Panc1 (cell line): ENCODE measurements around the gene NAB2. TPM values are rescaled to one million over a fixed set of nuclear protein-coding genes. Genes with fewer than 3 reads are reported as not detected.

Experiments used
- ATAC-seq: fragments of 200-7000 bp; cut with Tn5 transposase; 2 replicates; pipeline ENCODE4 v1.9.1; 2020; ENCODE audit warnings: mild to moderate bottlenecking, moderate library complexity
- BruUV-seq: library from RNA; stranded (reverse); fragments of 400-500 nt; replicated peaks from 2 replicates; lab custom pipeline; 2021; lab: Mats Ljungman, UMichigan
- CTCF ChIA-PET: fragments of 300-600 bp; sonication (Branson Sonifier 250); formaldehyde crosslinking; loops from one replicate; lab custom pipeline; 2022; ENCODE audit warnings: antibody characterized with exemption; lab: Charles Lee
- POLR2A ChIA-PET: fragments of 300-600 bp; sonication (Branson Sonifier 250); formaldehyde crosslinking; loops from one replicate; lab custom pipeline; 2022; ENCODE audit warnings: antibody characterized with exemption; lab: Charles Lee
- DNase-seq: peaks from one replicate; pipeline ENCODE4 v3.0.0-alpha.2; 2010; ENCODE audit warnings: low read depth, low spot score
- H3K27ac ChIP-seq: 2 replicates; pipeline ENCODE4 v1.5.1; 2011; ENCODE audit warnings: mild to moderate bottlenecking, low read length, inconsistent platforms
- H3K27me3 ChIP-seq: fragments of 200-500 bp; sonication (Bioruptor generic); 2 replicates; pipeline ENCODE4 v1.6.0; 2014; ENCODE audit warnings: low read length, inconsistent platforms; ENCODE audit not compliant: control insufficient read depth, insufficient read depth
- H3K36me3 ChIP-seq: fragments of 200-500 bp; sonication (Bioruptor generic); 2 replicates; pipeline ENCODE4 v1.5.1; 2014; ENCODE audit warnings: inconsistent platforms, mild to moderate bottlenecking, low read length, moderate library complexity; ENCODE audit not compliant: control insufficient read depth, insufficient read depth
- H3K4me1 ChIP-seq: 2 replicates; pipeline ENCODE4 v1.5.1; 2011; ENCODE audit warnings: inconsistent platforms, mild to moderate bottlenecking, low read length, moderate library complexity; ENCODE audit not compliant: control insufficient read depth, insufficient read depth
- H3K4me3 ChIP-seq, 2 experiments: 2 replicates each; pipeline ENCODE4 v1.5.1; 2011 to 2012; ENCODE audit warnings: low read depth in 2 of 2, low read length in 2 of 2, mild to moderate bottlenecking in 2 of 2, inconsistent platforms in 1 of 2, moderate library complexity in 1 of 2
- H3K9me3 ChIP-seq: fragments of 200-500 bp; sonication (Bioruptor generic); 2 replicates; pipeline ENCODE4 v1.5.1; 2014; ENCODE audit warnings: low read depth, mild to moderate bottlenecking, inconsistent platforms, low read length, moderate library complexity; ENCODE audit not compliant: control insufficient read depth, insufficient read depth
- POLR2AphosphoS5 ChIP-seq: IDR thresholded peaks from 2 replicates; pipeline ENCODE4 v1.6.1; 2012; ENCODE audit warnings: mild to moderate bottlenecking, low read depth, low read length, moderate library complexity
- SIN3A ChIP-seq: IDR thresholded peaks from 2 replicates; pipeline ENCODE4 v1.6.1; 2012; ENCODE audit warnings: low read depth, mild to moderate bottlenecking, low read length, moderate library complexity, borderline replicate concordance; ENCODE audit not compliant: insufficient read depth
- TCF7L2 ChIP-seq: IDR thresholded peaks from 2 replicates; pipeline ENCODE4 v1.6.1; 2011; ENCODE audit warnings: mild to moderate bottlenecking, low read depth, low read length, inconsistent platforms
- in situ Hi-C: cut with HindIII; loops from 2 replicates; pipeline ENCODE4 v1.10.0; 2016; ENCODE audit warnings: low sequenced_read_pairs, low pct_unique_long_range_greater_than_20kb
- intact Hi-C: fragments of 100-400 bp; cut with micrococcal nuclease; formaldehyde crosslinking; loops from one replicate; pipeline ENCODE4 v1.10.0; 2022; ENCODE audit not compliant: unreplicated experiment
- total RNA-seq: library from RNA; stranded (reverse); gene quantifications from one replicate; pipeline ENCODE4 v1.2.1, GENCODE V29; 2021; ENCODE audit not compliant: unreplicated experiment
- TF ChIP-seq, protein P1 (sequence below): fragments of 450-650 bp; IDR thresholded peaks from 2 replicates; pipeline ENCODE4 v1.5.1; 2017; ENCODE audit warnings: mild to moderate bottlenecking
- TF ChIP-seq, protein P2 (sequence below), 2 experiments: IDR thresholded peaks; 2 replicates each; pipeline ENCODE4 v1.6.1; 2011 to 2012; ENCODE audit warnings: low read depth in 2 of 2, control low read depth in 1 of 2, low read length in 1 of 2, mild to moderate bottlenecking in 1 of 2, moderate library complexity in 1 of 2; ENCODE audit not compliant: insufficient read depth in 1 of 2

Gene NAB2
- total RNA-seq, 1 experiment from 2014 or later: 13.9 TPM

DNA sequence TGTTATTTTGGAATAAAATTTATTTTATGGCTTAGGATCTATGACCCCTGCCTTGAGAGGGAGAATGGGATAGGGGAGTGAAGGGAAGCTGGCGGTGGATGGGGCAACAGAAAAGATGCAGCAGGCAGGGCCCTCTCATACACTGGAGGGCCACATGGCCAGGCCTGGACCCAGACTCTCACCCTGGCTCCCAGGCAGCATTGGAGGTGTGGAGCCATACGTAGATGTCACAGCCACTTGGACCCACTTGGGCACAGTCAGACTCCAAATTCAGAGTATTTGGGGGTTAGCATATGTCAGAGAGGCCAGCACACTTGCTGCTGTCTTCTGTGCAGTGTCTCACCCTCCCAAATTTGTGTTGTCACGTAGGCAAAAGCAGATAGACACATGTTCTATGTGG lies 6.5 kb downstream of the NAB2 start:
- CTCF ChIA-PET: no interaction called here
- no peak for ATAC-seq

DNA sequence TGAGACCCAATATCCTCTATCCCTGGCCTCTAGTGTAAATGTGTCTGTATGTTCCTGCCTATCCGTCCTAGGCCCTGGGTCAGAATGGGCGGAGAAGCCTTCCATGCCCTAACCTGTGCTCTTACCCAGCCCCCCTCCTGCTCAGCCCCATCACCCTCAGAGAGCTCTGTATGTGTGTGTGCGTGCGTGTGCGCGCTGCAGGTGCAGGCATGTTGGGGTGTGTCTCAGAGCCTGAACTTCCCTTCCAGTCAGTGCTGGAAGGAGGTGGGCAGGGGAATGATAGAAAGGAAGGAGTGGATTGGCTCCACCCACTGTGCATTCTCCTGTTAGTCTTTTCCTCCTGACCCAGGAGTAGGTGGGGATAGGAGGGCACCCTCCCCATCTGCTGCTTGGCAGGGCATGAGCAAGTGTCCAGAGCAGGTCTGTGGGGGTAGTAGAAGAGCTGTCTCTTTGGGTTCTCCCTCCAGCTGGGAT lies 7.2 kb downstream of the NAB2 start:
- no peak overlapping the region for H3K27ac ChIP-seq
- no peaks in the 10 kb centered on the region for H3K36me3 ChIP-seq
- intact Hi-C loops (no loop called here), in situ Hi-C loops (no loop called here)
- no peaks in the 10 kb centered on the region for H3K27me3 ChIP-seq
- peaks cover 2% of the 10 kb centered on the region; the same call in 1 of the 2 replicates for H3K4me1 ChIP-seq
- ChIA-PET POLR2A (no interaction called here), CTCF (interaction anchor here (0.5 to 0.6 kb wide), 2 partner anchors 16 to 90 kb away, joined by 4 to 9 read pairs; no protein-coding TSS in a partner anchor)
- DNase-seq: no peak
- BruUV-seq: TSS peak; percentile 81
- ATAC-seq: no peak
- no peak overlapping the region for H3K4me3 ChIP-seq
- H3K9me3 ChIP-seq: no peaks in the 10 kb centered on the region
- TF ChIP-seq SIN3A (no peak), POLR2AphosphoS5 (no peak), TCF7L2 (no peak)
- TF ChIP-seq, protein P1, sequence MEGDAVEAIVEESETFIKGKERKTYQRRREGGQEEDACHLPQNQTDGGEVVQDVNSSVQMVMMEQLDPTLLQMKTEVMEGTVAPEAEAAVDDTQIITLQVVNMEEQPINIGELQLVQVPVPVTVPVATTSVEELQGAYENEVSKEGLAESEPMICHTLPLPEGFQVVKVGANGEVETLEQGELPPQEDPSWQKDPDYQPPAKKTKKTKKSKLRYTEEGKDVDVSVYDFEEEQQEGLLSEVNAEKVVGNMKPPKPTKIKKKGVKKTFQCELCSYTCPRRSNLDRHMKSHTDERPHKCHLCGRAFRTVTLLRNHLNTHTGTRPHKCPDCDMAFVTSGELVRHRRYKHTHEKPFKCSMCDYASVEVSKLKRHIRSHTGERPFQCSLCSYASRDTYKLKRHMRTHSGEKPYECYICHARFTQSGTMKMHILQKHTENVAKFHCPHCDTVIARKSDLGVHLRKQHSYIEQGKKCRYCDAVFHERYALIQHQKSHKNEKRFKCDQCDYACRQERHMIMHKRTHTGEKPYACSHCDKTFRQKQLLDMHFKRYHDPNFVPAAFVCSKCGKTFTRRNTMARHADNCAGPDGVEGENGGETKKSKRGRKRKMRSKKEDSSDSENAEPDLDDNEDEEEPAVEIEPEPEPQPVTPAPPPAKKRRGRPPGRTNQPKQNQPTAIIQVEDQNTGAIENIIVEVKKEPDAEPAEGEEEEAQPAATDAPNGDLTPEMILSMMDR: no peak
- TF ChIP-seq, protein P2, sequence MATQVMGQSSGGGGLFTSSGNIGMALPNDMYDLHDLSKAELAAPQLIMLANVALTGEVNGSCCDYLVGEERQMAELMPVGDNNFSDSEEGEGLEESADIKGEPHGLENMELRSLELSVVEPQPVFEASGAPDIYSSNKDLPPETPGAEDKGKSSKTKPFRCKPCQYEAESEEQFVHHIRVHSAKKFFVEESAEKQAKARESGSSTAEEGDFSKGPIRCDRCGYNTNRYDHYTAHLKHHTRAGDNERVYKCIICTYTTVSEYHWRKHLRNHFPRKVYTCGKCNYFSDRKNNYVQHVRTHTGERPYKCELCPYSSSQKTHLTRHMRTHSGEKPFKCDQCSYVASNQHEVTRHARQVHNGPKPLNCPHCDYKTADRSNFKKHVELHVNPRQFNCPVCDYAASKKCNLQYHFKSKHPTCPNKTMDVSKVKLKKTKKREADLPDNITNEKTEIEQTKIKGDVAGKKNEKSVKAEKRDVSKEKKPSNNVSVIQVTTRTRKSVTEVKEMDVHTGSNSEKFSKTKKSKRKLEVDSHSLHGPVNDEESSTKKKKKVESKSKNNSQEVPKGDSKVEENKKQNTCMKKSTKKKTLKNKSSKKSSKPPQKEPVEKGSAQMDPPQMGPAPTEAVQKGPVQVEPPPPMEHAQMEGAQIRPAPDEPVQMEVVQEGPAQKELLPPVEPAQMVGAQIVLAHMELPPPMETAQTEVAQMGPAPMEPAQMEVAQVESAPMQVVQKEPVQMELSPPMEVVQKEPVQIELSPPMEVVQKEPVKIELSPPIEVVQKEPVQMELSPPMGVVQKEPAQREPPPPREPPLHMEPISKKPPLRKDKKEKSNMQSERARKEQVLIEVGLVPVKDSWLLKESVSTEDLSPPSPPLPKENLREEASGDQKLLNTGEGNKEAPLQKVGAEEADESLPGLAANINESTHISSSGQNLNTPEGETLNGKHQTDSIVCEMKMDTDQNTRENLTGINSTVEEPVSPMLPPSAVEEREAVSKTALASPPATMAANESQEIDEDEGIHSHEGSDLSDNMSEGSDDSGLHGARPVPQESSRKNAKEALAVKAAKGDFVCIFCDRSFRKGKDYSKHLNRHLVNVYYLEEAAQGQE (IDR thresholded peaks at IDR 0.05; ENCODE audit: insufficient read depth in 1 of 2, low read depth in 2 of 2, low read length in 1 of 2): no peak

More for the DNA sequence above, 6.5 kb downstream of the NAB2 start:
- intact Hi-C loops (no loop called here), in situ Hi-C loops (no loop called here)
- DNase-seq: no peak
- Histone ChIP-seq H3K27ac (no peak overlapping the region), H3K4me1 (peaks cover 5% of the 10 kb centered on the region), H3K9me3 (no peaks in the 10 kb centered on the region), H3K27me3 (no peaks in the 10 kb centered on the region), H3K4me3 (no peak overlapping the region), H3K36me3 (no peaks in the 10 kb centered on the region)
- TF ChIP-seq POLR2AphosphoS5: no peak
- TF ChIP-seq, protein P2 (IDR thresholded peaks at IDR 0.05; ENCODE audit: insufficient read depth in 1 of 2, low read depth in 2 of 2, low read length in 1 of 2): no peak
- TF ChIP-seq, protein P1: no peak
- TF ChIP-seq SIN3A: no peak
- no peak for TF ChIP-seq TCF7L2
- no TSS peak for BruUV-seq
- POLR2A ChIA-PET: no interaction called here
